ENCODE results near the gene TANGO2.

DNA sequence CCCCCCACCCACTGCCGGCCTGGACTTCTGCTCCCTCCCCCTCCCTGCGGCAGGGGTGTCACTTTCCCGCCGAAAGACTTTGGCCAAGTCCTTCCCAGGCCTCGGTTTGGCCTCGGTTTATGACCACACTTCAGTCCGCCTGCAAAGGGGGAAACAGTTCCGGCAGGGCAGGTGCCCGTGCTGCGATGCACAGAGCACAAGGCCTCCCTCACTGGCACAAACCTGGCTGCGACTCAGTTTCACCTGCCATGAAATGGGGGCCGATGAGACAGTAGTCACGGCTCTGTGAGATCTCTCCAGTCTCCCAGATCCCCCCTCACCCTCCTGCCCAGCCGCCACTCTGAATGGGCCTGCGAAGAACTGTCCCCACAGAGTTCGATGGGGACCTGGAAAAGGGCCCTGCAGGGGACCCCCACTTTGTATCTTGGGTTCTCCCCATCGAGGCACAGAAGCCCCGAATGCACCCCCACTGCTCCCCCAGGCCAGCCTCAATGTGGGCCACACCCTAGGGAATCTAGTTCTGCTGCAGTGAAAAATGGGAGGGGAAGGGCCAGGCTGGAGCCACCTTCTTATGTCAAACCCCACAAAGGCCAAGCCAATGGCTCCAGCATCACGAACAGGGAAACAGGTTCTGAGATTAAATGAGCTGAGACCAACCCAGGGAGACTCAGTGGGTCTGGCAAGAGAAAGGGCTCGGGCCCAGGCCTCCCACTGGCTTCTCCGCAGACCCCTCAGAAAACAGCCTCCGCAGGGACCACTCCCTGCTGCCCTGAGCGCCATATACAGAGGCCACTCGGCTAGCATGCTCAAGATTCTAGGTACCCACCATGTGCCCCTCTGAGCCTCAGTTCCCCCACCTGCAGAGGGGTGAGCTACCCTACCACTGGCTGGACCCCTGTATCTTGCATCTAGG, 33.3 kb upstream of the TANGO2 start:
- TF ChIP-seq JUN (IDR thresholded peaks at IDR 0.05; ENCODE audit: borderline replicate concordance, low read depth, low read length) (no peak), JUN (CRISPR knock-in tag; IDR thresholded peaks at IDR 0.05; ENCODE audit: borderline replicate concordance) (no peak), KDM5B (IDR thresholded peaks at IDR 0.05; ENCODE audit: insufficient replicate concordance, low read depth, low read length) (no peak), PCBP1 (IDR thresholded peaks at IDR 0.05; ENCODE audit: low read depth, low read length, poor library complexity, severe bottlenecking) (no peak), CC2D1A (IDR thresholded peaks at IDR 0.05) (no peak), YBX1 (IDR thresholded peaks at IDR 0.05) (no peak), PHB (CRISPR knock-in tag; IDR thresholded peaks at IDR 0.05) (no peak), HDGF (IDR thresholded peaks at IDR 0.05) (peak; percentile 79; the same call in 1 of the 2 replicates), BHLHE40 (IDR thresholded peaks at IDR 0.05; ENCODE audit: low read length) (no peak), EZH2 (IDR thresholded peaks at IDR 0.05; ENCODE audit: borderline replicate concordance, low read depth, low read length) (no peak)
- TF ChIP-seq, protein P1, sequence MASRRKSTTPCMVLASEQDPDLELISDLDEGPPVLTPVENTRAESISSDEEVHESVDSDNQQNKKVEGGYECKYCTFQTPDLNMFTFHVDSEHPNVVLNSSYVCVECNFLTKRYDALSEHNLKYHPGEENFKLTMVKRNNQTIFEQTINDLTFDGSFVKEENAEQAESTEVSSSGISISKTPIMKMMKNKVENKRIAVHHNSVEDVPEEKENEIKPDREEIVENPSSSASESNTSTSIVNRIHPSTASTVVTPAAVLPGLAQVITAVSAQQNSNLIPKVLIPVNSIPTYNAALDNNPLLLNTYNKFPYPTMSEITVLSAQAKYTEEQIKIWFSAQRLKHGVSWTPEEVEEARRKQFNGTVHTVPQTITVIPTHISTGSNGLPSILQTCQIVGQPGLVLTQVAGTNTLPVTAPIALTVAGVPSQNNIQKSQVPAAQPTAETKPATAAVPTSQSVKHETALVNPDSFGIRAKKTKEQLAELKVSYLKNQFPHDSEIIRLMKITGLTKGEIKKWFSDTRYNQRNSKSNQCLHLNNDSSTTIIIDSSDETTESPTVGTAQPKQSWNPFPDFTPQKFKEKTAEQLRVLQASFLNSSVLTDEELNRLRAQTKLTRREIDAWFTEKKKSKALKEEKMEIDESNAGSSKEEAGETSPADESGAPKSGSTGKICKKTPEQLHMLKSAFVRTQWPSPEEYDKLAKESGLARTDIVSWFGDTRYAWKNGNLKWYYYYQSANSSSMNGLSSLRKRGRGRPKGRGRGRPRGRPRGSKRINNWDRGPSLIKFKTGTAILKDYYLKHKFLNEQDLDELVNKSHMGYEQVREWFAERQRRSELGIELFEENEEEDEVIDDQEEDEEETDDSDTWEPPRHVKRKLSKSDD (conservative IDR thresholded peaks at IDR 0.05; ENCODE audit: low read length) = 0 out of 2 replicates have a peak, but pooled peaks have one; percentile 54
- TF ChIP-seq, protein P2, sequence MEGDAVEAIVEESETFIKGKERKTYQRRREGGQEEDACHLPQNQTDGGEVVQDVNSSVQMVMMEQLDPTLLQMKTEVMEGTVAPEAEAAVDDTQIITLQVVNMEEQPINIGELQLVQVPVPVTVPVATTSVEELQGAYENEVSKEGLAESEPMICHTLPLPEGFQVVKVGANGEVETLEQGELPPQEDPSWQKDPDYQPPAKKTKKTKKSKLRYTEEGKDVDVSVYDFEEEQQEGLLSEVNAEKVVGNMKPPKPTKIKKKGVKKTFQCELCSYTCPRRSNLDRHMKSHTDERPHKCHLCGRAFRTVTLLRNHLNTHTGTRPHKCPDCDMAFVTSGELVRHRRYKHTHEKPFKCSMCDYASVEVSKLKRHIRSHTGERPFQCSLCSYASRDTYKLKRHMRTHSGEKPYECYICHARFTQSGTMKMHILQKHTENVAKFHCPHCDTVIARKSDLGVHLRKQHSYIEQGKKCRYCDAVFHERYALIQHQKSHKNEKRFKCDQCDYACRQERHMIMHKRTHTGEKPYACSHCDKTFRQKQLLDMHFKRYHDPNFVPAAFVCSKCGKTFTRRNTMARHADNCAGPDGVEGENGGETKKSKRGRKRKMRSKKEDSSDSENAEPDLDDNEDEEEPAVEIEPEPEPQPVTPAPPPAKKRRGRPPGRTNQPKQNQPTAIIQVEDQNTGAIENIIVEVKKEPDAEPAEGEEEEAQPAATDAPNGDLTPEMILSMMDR (IDR thresholded peaks at IDR 0.05 in 2 of 3, conservative IDR thresholded peaks at IDR 0.05 in 1 of 3; ENCODE audit: insufficient read depth in 2 of 3, low read depth in 1 of 3, low read length in 3 of 3) = no peak; a peak in 1 of 6 replicates
- TF ChIP-seq, protein P3, sequence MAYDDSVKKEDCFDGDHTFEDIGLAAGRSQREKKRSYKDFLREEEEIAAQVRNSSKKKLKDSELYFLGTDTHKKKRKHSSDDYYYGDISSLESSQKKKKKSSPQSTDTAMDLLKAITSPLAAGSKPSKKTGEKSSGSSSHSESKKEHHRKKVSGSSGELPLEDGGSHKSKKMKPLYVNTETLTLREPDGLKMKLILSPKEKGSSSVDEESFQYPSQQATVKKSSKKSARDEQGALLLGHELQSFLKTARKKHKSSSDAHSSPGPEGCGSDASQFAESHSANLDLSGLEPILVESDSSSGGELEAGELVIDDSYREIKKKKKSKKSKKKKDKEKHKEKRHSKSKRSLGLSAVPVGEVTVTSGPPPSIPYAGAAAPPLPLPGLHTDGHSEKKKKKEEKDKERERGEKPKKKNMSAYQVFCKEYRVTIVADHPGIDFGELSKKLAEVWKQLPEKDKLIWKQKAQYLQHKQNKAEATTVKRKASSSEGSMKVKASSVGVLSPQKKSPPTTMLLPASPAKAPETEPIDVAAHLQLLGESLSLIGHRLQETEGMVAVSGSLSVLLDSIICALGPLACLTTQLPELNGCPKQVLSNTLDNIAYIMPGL (CRISPR knock-in tag; IDR thresholded peaks at IDR 0.05) = no peak

Data from K562 (cell line).